Measurements from ENCODE around the gene ADAMTS6.

The ADAMTS6 gene

GRCh38 chr5:65474130-65474711 lies 7.5 kb downstream of the ADAMTS6 start:
- FAIRE-seq: no peak

GRCh38 chr5:65468633-65469032 lies 13.1 kb downstream of the ADAMTS6 start:
- FAIRE-seq: no peak
- DNase-seq (ENCODE audit: extremely low spot score, insufficient read length, low read depth): no peak

More at GRCh38 chr5:65474130-65474711, 7.5 kb downstream of the ADAMTS6 start:
- DNase-seq (ENCODE audit: extremely low spot score, insufficient read length, low read depth): no peak

- FAIRE-seq (no peak), DNase-seq (ENCODE audit: extremely low spot score, insufficient read length, low read depth) (no peak)
Observed at GRCh38 chr5:65462139-65462705, 19.5 kb downstream of the ADAMTS6 start.

- FAIRE-seq: no peak
- no peak for DNase-seq (ENCODE audit: extremely low spot score, insufficient read length, low read depth)
Observed at GRCh38 chr5:65461490-65461889, 20.2 kb downstream of the ADAMTS6 start.

GRCh38 chr5:65459995-65460394 lies 21.7 kb downstream of the ADAMTS6 start:
- FAIRE-seq (no peak), DNase-seq (ENCODE audit: extremely low spot score, insufficient read length, low read depth) (no peak)

- no peak for DNase-seq (ENCODE audit: extremely low spot score, insufficient read length, low read depth)
- no peak for FAIRE-seq
Observed at GRCh38 chr5:65455064-65455463, 26.7 kb downstream of the ADAMTS6 start.

GRCh38 chr5:65451436-65451835 lies 30.3 kb downstream of the ADAMTS6 start:
- DNase-seq (ENCODE audit: extremely low spot score, insufficient read length, low read depth) (no peak), FAIRE-seq (no peak)

GRCh38 chr5:65446682-65447081 lies 35.0 kb downstream of the ADAMTS6 start:
- DNase-seq (ENCODE audit: extremely low spot score, insufficient read length, low read depth): no peak
- FAIRE-seq: no peak

GRCh38 chr5:65441800-65442199 lies 39.9 kb downstream of the ADAMTS6 start:
- no peak for DNase-seq (ENCODE audit: extremely low spot score, insufficient read length, low read depth)
- FAIRE-seq: no peak

- no peak for FAIRE-seq
Observed at GRCh38 chr5:65440456-65440855, 41.3 kb downstream of the ADAMTS6 start.

GRCh38 chr5:65434122-65434521 lies 47.6 kb downstream of the ADAMTS6 start:
- FAIRE-seq (no peak), DNase-seq (ENCODE audit: extremely low spot score, insufficient read length, low read depth) (no peak)

More at GRCh38 chr5:65440456-65440855, 41.3 kb downstream of the ADAMTS6 start:
- no peak for DNase-seq (ENCODE audit: extremely low spot score, insufficient read length, low read depth)

- FAIRE-seq (no peak), DNase-seq (ENCODE audit: extremely low spot score, insufficient read length, low read depth) (no peak)
Observed at GRCh38 chr5:65426656-65427055, 55.1 kb downstream of the ADAMTS6 start.

- FAIRE-seq: no peak
- DNase-seq (ENCODE audit: extremely low spot score, insufficient read length, low read depth): no peak
Observed at GRCh38 chr5:65423623-65424022, 58.1 kb downstream of the ADAMTS6 start.

- DNase-seq (ENCODE audit: extremely low spot score, insufficient read length, low read depth) (no peak), FAIRE-seq (no peak)
Observed at GRCh38 chr5:65418661-65419060, 63.1 kb downstream of the ADAMTS6 start.

GRCh38 chr5:65413822-65414221 lies 67.9 kb downstream of the ADAMTS6 start:
- FAIRE-seq: no peak
- no peak for DNase-seq (ENCODE audit: extremely low spot score, insufficient read length, low read depth)

GRCh38 chr5:65412842-65413241 lies 68.9 kb downstream of the ADAMTS6 start:
- FAIRE-seq (no peak), DNase-seq (ENCODE audit: extremely low spot score, insufficient read length, low read depth) (no peak)

GRCh38 chr5:65411356-65411755 lies 70.4 kb downstream of the ADAMTS6 start:
- DNase-seq (ENCODE audit: extremely low spot score, insufficient read length, low read depth) (no peak), FAIRE-seq (no peak)

GRCh38 chr5:65395526-65396155 lies 86.1 kb downstream of the ADAMTS6 start:
- FAIRE-seq (no peak), DNase-seq (ENCODE audit: extremely low spot score, insufficient read length, low read depth) (no peak)

GRCh38 chr5:65394087-65394486 lies 87.6 kb downstream of the ADAMTS6 start:
- DNase-seq (ENCODE audit: extremely low spot score, insufficient read length, low read depth) (no peak), FAIRE-seq (no peak)

GRCh38 chr5:65391591-65391990 lies 90.1 kb downstream of the ADAMTS6 start:
- FAIRE-seq (no peak), DNase-seq (ENCODE audit: extremely low spot score, insufficient read length, low read depth) (no peak)

- no peak for DNase-seq (ENCODE audit: extremely low spot score, insufficient read length, low read depth)
- no peak for FAIRE-seq
Observed at GRCh38 chr5:65390208-65390607, 91.5 kb downstream of the ADAMTS6 start.

- FAIRE-seq: no peak
- no peak for DNase-seq (ENCODE audit: extremely low spot score, insufficient read length, low read depth)
Observed at GRCh38 chr5:65383859-65384258, 97.9 kb downstream of the ADAMTS6 start.
